C4-2B (cell line): ENCODE results near the gene TCF7L1.

ENCODE experiments used
- CTCF ChIP-seq: fragments of 450-650 bp; conservative IDR thresholded peaks from 2 replicates; pipeline ENCODE4 v1.5.1; 2017; ENCODE audit warnings: mild to moderate bottlenecking
- ZFX ChIP-seq: fragments of 450-650 bp; IDR thresholded peaks from 2 replicates; pipeline ENCODE4 v1.6.1; 2017

- TF ChIP-seq CTCF = no peak
- TF ChIP-seq ZFX = no peak
These were observed 115.7 kb downstream of the TCF7L1 start for GRCh38 chr2:85248773-85249509.
